Endothelial cell of umbilical vein (primary cell): ENCODE results near the gene DMD. TPM values are rescaled to one million over a fixed set of nuclear protein-coding genes. Genes with fewer than 3 reads are reported as not detected.

Experiments used
- BruUV-seq: library from RNA; stranded (reverse); fragments of 400-500 nt; replicated peaks from 2 replicates; lab custom pipeline; 2021; lab: Mats Ljungman, UMichigan
- CTCF ChIA-PET: fragments of 300-600, 350-600 bp; sonication (Branson Sonifier 250); formaldehyde crosslinking; loops from one replicate; lab custom pipeline; 2021; ENCODE audit warnings: antibody characterized with exemption, inconsistent platforms; lab: Charles Lee
- POLR2A ChIA-PET: fragments of 300-600, 350-600 bp; sonication (Branson Sonifier 250); formaldehyde crosslinking; loops from one replicate; lab custom pipeline; 2021; ENCODE audit warnings: antibody characterized with exemption, inconsistent platforms; lab: Charles Lee
- DNase-seq: peaks from one replicate; pipeline ENCODE4 v3.0.0-alpha.2; 2011; ENCODE audit warnings: low read depth, low spot score
- FAIRE-seq: peaks from 2 replicates; lab custom pipeline; 2011; peaks lifted over from hg19 to GRCh38; lab: Jason Lieb, UNC
- H2AFZ ChIP-seq: 2 replicates; pipeline ENCODE4 v1.6.0; 2012; ENCODE audit warnings: low read depth, low read length, control low read depth, inconsistent platforms
- H3K27ac ChIP-seq: 2 replicates; pipeline ENCODE4 v1.5.1; 2011; ENCODE audit warnings: low read depth, mild to moderate bottlenecking, control low read depth, low read length, moderate library complexity; ENCODE audit not compliant: insufficient read depth
- H3K27me3 ChIP-seq, 2 experiments: 2 replicates each; pipeline versions ENCODE4 v1.6.0 to v1.6.1; 2011; ENCODE audit warnings: low read length in 2 of 2, mixed read lengths in 1 of 2; ENCODE audit not compliant: control insufficient read depth in 2 of 2, insufficient read depth in 2 of 2
- H3K36me3 ChIP-seq, 2 experiments: 2 replicates in 1 of 2; 3 replicates in 1 of 2; pipeline ENCODE4 v1.5.1; 2011; ENCODE audit warnings: low read length in 2 of 2, mild to moderate bottlenecking in 1 of 2, moderate library complexity in 1 of 2; ENCODE audit not compliant: control insufficient read depth in 2 of 2, insufficient read depth in 2 of 2; ENCODE audit errors: extremely low read depth in 1 of 2
- H3K4me1 ChIP-seq: 3 replicates; pipeline ENCODE4 v1.5.1; 2011; ENCODE audit warnings: mild to moderate bottlenecking, low read length; ENCODE audit not compliant: control insufficient read depth, insufficient read depth; ENCODE audit errors: extremely low read depth
- H3K4me2 ChIP-seq: 2 replicates; pipeline ENCODE4 v1.6.1; 2011; ENCODE audit warnings: low read length, control low read depth, mixed read lengths; ENCODE audit not compliant: insufficient read depth
- H3K4me3 ChIP-seq, 3 experiments: fragments of 200-600 bp in 1 of 3; sonication (generic), shearing (Covaris generic) in 1 of 3; replicated peaks in 1 of 3; 2 replicates each; pipeline ENCODE4 v1.5.1; 2011 to 2016; ENCODE audit warnings: control low read depth in 3 of 3, low read length in 3 of 3, mild to moderate bottlenecking in 2 of 3, inconsistent platforms in 1 of 3, low read depth in 1 of 3, moderate library complexity in 1 of 3; ENCODE audit not compliant: insufficient read depth in 1 of 3
- H3K79me2 ChIP-seq: 2 replicates; pipeline ENCODE4 v1.6.0; 2012; ENCODE audit warnings: low read length, inconsistent platforms; ENCODE audit not compliant: control insufficient read depth, insufficient read depth
- H3K9ac ChIP-seq: replicated peaks from 2 replicates; pipeline ENCODE3; 2011; ENCODE audit warnings: low read length, control low read depth; ENCODE audit not compliant: insufficient read depth; ENCODE audit errors: extremely low read depth
- H3K9me1 ChIP-seq: replicated peaks from 3 replicates; pipeline ENCODE4 v1.6.0; 2011; ENCODE audit warnings: mild to moderate bottlenecking, low read length; ENCODE audit not compliant: control insufficient read depth, insufficient read depth; ENCODE audit errors: extremely low read depth
- H3K9me3 ChIP-seq: replicated peaks from 2 replicates; pipeline ENCODE4 v1.5.1; 2012; ENCODE audit warnings: low read length, inconsistent platforms; ENCODE audit not compliant: control insufficient read depth, insufficient read depth
- H4K20me1 ChIP-seq: replicated peaks from 2 replicates; pipeline ENCODE3; 2011; ENCODE audit warnings: mild to moderate bottlenecking, low read length; ENCODE audit not compliant: control insufficient read depth, insufficient read depth; ENCODE audit errors: extremely low read depth
- EZH2 ChIP-seq: IDR thresholded peaks from 2 replicates; pipeline ENCODE4 v1.6.1; 2012; ENCODE audit warnings: borderline replicate concordance, low read depth, mild to moderate bottlenecking, moderate library complexity, low read length, inconsistent platforms; ENCODE audit not compliant: severe bottlenecking
- FOS ChIP-seq: IDR thresholded peaks from 2 replicates; pipeline ENCODE4 v1.6.1; 2011; ENCODE audit warnings: mild to moderate bottlenecking, low read length, moderate library complexity, borderline replicate concordance; ENCODE audit not compliant: insufficient read depth
- GATA2 ChIP-seq: IDR thresholded peaks from 2 replicates; pipeline ENCODE4 v1.7.0; 2011; ENCODE audit warnings: low read depth, mild to moderate bottlenecking, moderate library complexity, mixed read lengths, low read length; ENCODE audit not compliant: insufficient read length, insufficient read depth
- MYC ChIP-seq: IDR thresholded peaks from one replicate; pipeline ENCODE4 v1.6.1; 2011; ENCODE audit warnings: mild to moderate bottlenecking, low read depth, low read length
- POLR2A ChIP-seq: IDR thresholded peaks from 2 replicates; pipeline ENCODE4 v1.6.1; 2012; ENCODE audit warnings: low read depth, mild to moderate bottlenecking, control low read depth, low read length
- POLR2AphosphoS5 ChIP-seq: IDR thresholded peaks from 2 replicates; pipeline ENCODE4 v1.6.1; 2012; ENCODE audit warnings: low read depth, mild to moderate bottlenecking, control low read depth, low read length, moderate library complexity; ENCODE audit not compliant: insufficient read depth
- dilution Hi-C: fragments of 300-500 bp; cut with MboI; formaldehyde crosslinking; loops from one replicate; pipeline ENCODE4 v1.15.0; 2019; ENCODE audit warnings: low sequenced_read_pairs; ENCODE audit not compliant: extremely low pct_ligation_motif_present
- intact Hi-C: fragments of 100-400 bp; cut with micrococcal nuclease; formaldehyde crosslinking; loops from one replicate; pipeline ENCODE4 v1.10.0; 2022
- polyA plus RNA-seq, 4 experiments: library from polyadenylated mRNA; depleted of rRNA in 3 of 4; stranded (reverse) in 3 of 4; unstranded in 1 of 4; fragments of >200 nt; gene quantifications; 2 replicates each; pipeline versions ENCODE4 v1.2.1 to v1.2.3, GENCODE V29; 2011 to 2012; ENCODE audit warnings: missing spikeins in 1 of 4
- total RNA-seq: library from RNA; stranded (reverse); gene quantifications from 2 replicates; pipeline ENCODE4 v1.2.3, GENCODE V29; 2021
- TF ChIP-seq, protein P1 (sequence below), 2 donors: IDR thresholded peaks; 1 replicate in 1 of 2; 2 replicates in 1 of 2; pipeline ENCODE4 v1.5.1; 2011; ENCODE audit warnings: low read length in 2 of 2, mild to moderate bottlenecking in 2 of 2, moderate library complexity in 2 of 2, control low read depth in 1 of 2, inconsistent platforms in 1 of 2, low read depth in 1 of 2; ENCODE audit not compliant: insufficient read depth in 1 of 2; ENCODE audit errors: extremely low read depth in 1 of 2
- TF ChIP-seq, protein P2 (sequence below): IDR thresholded peaks from 2 replicates; pipeline ENCODE4 v1.6.1; 2011; ENCODE audit not compliant: insufficient read depth, insufficient read length

The DMD gene
- total and polyA plus RNA-seq, 2 donors (not counting 3 experiments of a cell fraction or from before 2014, with no cell fraction given): 7.3 to 9.0 TPM

- Histone ChIP-seq H3K27me3 (no peaks in the 10 kb centered on the region), H4K20me1 (no peaks in the 10 kb centered on the region), H3K27ac (no peak overlapping the region), H2AFZ (no peak overlapping the region), H3K4me1 (no peaks in the 10 kb centered on the region), H3K9ac (no peak overlapping the region), H3K9me1 (no peaks in the 10 kb centered on the region), H3K4me3 (no peak overlapping the region), H3K9me3 (no peaks in the 10 kb centered on the region), H3K4me2 (no peak overlapping the region), H3K36me3 (no peaks in the 10 kb centered on the region), H3K79me2 (no peaks in the 10 kb centered on the region)
- no TSS peak for BruUV-seq
- dilution Hi-C loops (no loop called here), intact Hi-C loops (no loop called here)
- no peak for TF ChIP-seq GATA2
- DNase-seq (no peak), FAIRE-seq (no peak)
- CTCF ChIA-PET: no interaction called here
- POLR2A ChIA-PET: no interaction called here
These were observed 1322.3 kb downstream of the DMD start for GRCh38 chrX:31889088-31889487.

GRCh38 chrX:31884535-31884934 lies 1326.8 kb downstream of the DMD start:
- dilution Hi-C loops (no loop called here), intact Hi-C loops (no loop called here)
- TF ChIP-seq POLR2AphosphoS5 (no peak), MYC (no peak), FOS (no peak), POLR2A (no peak), EZH2 (no peak), GATA2 (no peak)
- TF ChIP-seq, protein P1, sequence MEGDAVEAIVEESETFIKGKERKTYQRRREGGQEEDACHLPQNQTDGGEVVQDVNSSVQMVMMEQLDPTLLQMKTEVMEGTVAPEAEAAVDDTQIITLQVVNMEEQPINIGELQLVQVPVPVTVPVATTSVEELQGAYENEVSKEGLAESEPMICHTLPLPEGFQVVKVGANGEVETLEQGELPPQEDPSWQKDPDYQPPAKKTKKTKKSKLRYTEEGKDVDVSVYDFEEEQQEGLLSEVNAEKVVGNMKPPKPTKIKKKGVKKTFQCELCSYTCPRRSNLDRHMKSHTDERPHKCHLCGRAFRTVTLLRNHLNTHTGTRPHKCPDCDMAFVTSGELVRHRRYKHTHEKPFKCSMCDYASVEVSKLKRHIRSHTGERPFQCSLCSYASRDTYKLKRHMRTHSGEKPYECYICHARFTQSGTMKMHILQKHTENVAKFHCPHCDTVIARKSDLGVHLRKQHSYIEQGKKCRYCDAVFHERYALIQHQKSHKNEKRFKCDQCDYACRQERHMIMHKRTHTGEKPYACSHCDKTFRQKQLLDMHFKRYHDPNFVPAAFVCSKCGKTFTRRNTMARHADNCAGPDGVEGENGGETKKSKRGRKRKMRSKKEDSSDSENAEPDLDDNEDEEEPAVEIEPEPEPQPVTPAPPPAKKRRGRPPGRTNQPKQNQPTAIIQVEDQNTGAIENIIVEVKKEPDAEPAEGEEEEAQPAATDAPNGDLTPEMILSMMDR (IDR thresholded peaks at IDR 0.05; ENCODE audit: extremely low read depth in 1 of 2, insufficient read depth in 1 of 2, low read depth in 1 of 2, low read length in 2 of 2): no peak
- TF ChIP-seq, protein P2, sequence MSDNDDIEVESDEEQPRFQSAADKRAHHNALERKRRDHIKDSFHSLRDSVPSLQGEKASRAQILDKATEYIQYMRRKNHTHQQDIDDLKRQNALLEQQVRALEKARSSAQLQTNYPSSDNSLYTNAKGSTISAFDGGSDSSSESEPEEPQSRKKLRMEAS: no peak
- Histone ChIP-seq H3K79me2 (no peaks in the 10 kb centered on the region), H3K9ac (no peak overlapping the region), H2AFZ (no peak overlapping the region), H3K9me1 (no peaks in the 10 kb centered on the region), H3K4me3 (no peak overlapping the region), H3K9me3 (no peaks in the 10 kb centered on the region), H4K20me1 (no peaks in the 10 kb centered on the region), H3K27me3 (no peaks in the 10 kb centered on the region), H3K4me2 (no peak overlapping the region), H3K36me3 (no peaks in the 10 kb centered on the region), H3K4me1 (no peaks in the 10 kb centered on the region), H3K27ac (no peak overlapping the region)
- DNase-seq: no peak
- FAIRE-seq: no peak
- BruUV-seq: no TSS peak
- ChIA-PET POLR2A (no interaction called here), CTCF (no interaction called here)
